GM18858 (cell line): ENCODE results near the gene ANKLE2.
"Not testable (repeated sequence)": the region's sequence is repeated elsewhere in the genome, so short reads cannot be mapped to it uniquely, and the experiment has no call there.

Source experiments
- ATAC-seq: cut with Tn5 transposase; IDR thresholded peaks from one replicate; pipeline ENCODE4 v1.9.1; 2021; ENCODE audit not compliant: unreplicated experiment

ANKLE2 gene

GRCh38 chr12:132720606-132721345 is 40.9 kb downstream of the ANKLE2 start:
- no peak for ATAC-seq

- no peak for ATAC-seq
These were observed 41.7 kb downstream of the ANKLE2 start for GRCh38 chr12:132719954-132720324.

- no peak for ATAC-seq
These were observed 42.3 kb downstream of the ANKLE2 start for GRCh38 chr12:132719141-132719953.

- ATAC-seq, result no peak
These were observed 43.0 kb downstream of the ANKLE2 start for GRCh38 chr12:132718644-132719043.

GRCh38 chr12:132717531-132718387 is 43.9 kb downstream of the ANKLE2 start:
- no peak for ATAC-seq

GRCh38 chr12:132717011-132717410 is 44.6 kb downstream of the ANKLE2 start:
- no peak for ATAC-seq

GRCh38 chr12:132716356-132716755 is 45.3 kb downstream of the ANKLE2 start:
- ATAC-seq, result no peak

GRCh38 chr12:132715874-132716273 is 45.8 kb downstream of the ANKLE2 start:
- ATAC-seq, result no peak

- ATAC-seq, result no peak
These were observed 48.5 kb downstream of the ANKLE2 start for GRCh38 chr12:132713123-132713522.

GRCh38 chr12:132711080-132711843 is 50.4 kb downstream of the ANKLE2 start:
- no peak for ATAC-seq

- peak; percentile 91 for ATAC-seq
These were observed 51.1 kb downstream of the ANKLE2 start, which contains the start of gene PGAM5 for GRCh38 chr12:132710405-132711079. Gene PGAM5, plus strand, starts transcription at chr12:132710842. Its CDS starts 35 bp downstream, at chr12:132710877.

- ATAC-seq, result peak; percentile 7
These were observed 51.6 kb downstream of the ANKLE2 start for GRCh38 chr12:132710043-132710404.

GRCh38 chr12:132708150-132708549 is 53.5 kb downstream of the ANKLE2 start:
- no peak for ATAC-seq

- no peak for ATAC-seq
These were observed 54.4 kb downstream of the ANKLE2 start for GRCh38 chr12:132707241-132707640.

- ATAC-seq, result no peak
These were observed 58.0 kb downstream of the ANKLE2 start for GRCh38 chr12:132703641-132704040.

- ATAC-seq, result no peak
These were observed 59.0 kb downstream of the ANKLE2 start for GRCh38 chr12:132702640-132703039.

- no peak for ATAC-seq
These were observed 61.3 kb downstream of the ANKLE2 start for GRCh38 chr12:132700212-132700822.

- no peak for ATAC-seq
These were observed 63.3 kb downstream of the ANKLE2 start for GRCh38 chr12:132698341-132698740.

- ATAC-seq, result no peak
These were observed 66.2 kb downstream of the ANKLE2 start for GRCh38 chr12:132695431-132695830.

- ATAC-seq, result not testable (repeated sequence)
These were observed 66.7 kb downstream of the ANKLE2 start for GRCh38 chr12:132694888-132695287.
